Kasumi-1 (cell line): ENCODE measurements around the gene NCOR1.
"Not testable (repeated sequence)": the region's sequence is repeated elsewhere in the genome, so short reads cannot be mapped to it uniquely, and the experiment has no call there.

Experiments
- DNase-seq, 2 experiments: peaks; one replicate each; lab custom pipeline; 2025; lab: John Stamatoyannopoulos, UW

Gene NCOR1

GRCh38 chr17:16214190-16215001, 938 bp downstream of the NCOR1 start:
- DNase-seq = no peak

- no peak for DNase-seq
Measured at GRCh38 chr17:16212793-16213192, 2.5 kb downstream of the NCOR1 start.

- DNase-seq = no peak
Measured at GRCh38 chr17:16211590-16211989, 3.7 kb downstream of the NCOR1 start.

GRCh38 chr17:16204763-16205162, 10.6 kb downstream of the NCOR1 start:
- DNase-seq = not testable (repeated sequence)

DNA sequence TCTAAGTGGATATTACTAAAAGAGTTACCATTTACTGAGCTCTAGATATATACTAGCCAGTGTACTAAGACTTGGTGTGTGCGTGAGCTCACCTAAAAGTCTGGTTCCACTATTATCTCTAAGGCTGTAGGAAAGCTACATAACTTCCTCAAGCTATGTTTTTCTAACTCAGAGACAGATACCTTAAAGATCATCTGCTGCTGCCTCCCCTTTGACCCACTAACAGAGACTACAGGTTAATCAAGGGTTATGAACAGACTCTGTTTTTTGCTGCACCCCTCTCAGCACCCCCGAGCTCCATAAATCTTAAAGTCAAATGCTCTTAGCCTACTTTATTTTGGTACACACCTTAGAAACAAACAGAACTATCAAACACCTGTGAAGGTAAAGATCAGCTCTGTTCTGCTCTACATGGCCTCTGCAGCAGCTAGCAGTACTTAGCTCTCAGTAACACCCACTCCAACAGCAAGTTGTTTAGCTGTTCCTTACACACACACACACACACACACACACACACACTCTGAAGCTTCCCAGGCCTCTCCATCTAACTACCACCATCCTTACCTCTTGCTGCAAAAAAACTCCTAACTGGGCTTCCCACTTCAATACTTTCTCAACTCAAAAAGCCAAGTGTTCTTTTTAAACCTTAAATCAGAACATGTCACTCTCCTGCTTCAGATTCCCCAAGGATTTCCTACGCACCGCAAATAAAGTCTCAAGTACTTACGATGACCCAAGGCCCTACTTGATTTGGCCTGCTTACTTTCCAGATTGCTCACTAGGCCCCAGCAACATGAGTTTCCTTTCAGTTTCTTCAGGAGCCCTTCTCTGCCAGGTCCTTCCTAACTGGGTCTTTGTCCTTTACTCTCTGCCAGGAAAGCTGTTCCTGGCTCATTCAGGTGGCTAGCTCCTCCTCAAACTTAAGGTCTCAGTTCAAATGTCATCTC, 12.5 kb downstream of the NCOR1 start:
- not testable (repeated sequence) for DNase-seq

DNA sequence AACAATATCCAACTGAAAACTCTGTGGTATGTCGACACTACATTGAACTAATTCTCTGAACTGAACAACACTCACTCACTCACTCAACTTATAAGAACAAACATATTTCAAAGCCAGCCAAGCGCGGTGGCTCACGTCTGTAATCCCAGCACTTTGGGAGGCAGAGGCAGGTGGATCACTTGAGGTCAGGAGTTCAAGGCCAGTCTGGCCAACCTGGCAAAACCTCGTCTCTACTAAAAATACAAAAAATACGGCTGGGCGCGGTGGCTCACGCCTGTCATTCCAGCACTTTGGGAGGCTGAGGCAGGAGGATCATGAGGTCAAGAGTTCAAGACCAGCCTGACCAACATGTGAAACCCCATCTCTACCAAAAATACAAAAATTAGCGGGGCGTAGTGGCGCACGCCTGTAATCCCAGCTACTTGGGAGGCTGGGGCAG, 13.6 kb downstream of the NCOR1 start:
- DNase-seq = not testable (repeated sequence)

DNA sequence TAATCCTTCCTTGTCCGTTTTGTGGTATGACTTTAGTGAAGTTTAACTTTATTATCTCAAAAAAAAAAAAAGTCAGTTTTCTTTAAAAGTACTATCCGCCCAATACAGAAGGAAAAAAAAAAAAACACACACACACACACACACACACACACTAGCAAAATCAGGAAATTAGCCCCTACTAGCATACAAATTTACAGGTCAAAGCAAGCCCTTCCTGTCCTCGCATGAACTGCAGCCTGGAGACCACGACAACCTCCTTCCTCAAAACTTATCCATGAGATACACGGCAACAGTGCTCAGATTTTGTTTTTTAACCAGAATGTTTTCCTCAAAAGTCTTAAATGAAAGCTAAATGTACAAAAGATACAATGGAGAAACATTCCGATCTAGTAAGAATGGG, 16.2 kb downstream of the NCOR1 start:
- peak; percentile 8 to 19 for DNase-seq

- DNase-seq = no peak
Measured at GRCh38 chr17:16197276-16197675, 18.1 kb downstream of the NCOR1 start.

DNA sequence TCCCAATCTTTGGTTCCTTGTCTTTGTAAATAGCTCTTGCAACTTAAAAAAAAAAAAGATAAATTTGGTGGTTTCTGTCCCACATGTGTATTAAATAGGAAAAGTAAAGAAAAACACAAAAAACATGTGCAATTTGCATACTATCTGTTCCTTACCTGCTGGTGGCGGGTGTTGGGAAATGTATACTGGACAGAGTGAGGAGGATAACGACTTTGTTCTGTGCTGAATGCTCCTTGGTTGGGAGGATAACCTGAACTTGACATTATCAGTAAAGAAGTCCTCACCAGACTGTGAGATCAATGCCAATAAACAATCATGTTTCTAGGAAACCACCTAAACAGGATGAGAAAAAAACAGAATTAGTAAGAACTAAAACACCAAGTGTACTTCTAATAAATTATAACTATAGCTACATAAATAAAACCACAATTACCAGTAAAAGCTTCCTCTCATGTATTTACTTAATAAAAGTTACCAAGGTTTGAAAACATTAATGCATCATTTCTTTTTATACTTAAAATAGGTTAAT, 21.0 kb downstream of the NCOR1 start:
- DNase-seq = not testable (repeated sequence)

GRCh38 chr17:16191604-16192003, 23.7 kb downstream of the NCOR1 start:
- DNase-seq = no peak

GRCh38 chr17:16190703-16191360, 24.5 kb downstream of the NCOR1 start:
- DNase-seq = no peak

GRCh38 chr17:16189791-16190348, 25.5 kb downstream of the NCOR1 start:
- DNase-seq = no peak

DNA sequence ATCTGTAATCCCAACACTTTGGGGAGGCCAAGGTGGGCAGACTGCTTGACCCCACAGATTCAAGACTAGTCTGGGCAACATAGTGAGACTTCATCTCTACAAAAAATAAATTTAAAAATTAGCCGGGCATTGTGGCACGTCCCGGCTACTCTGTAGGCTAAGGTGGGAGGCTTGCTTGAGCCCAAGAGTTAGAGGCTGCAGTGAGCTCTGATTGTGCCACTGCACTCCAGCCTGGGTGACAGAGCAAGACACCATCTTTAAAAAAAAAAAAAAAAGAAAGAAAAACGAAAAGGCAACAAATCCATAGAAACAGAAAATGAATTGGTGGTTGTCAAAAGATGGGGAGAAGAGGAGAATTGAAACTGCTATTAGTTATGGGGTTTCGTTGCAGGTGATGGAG, 27.7 kb downstream of the NCOR1 start:
- no peak for DNase-seq

GRCh38 chr17:16181581-16181980, 33.8 kb downstream of the NCOR1 start:
- no peak for DNase-seq

DNA sequence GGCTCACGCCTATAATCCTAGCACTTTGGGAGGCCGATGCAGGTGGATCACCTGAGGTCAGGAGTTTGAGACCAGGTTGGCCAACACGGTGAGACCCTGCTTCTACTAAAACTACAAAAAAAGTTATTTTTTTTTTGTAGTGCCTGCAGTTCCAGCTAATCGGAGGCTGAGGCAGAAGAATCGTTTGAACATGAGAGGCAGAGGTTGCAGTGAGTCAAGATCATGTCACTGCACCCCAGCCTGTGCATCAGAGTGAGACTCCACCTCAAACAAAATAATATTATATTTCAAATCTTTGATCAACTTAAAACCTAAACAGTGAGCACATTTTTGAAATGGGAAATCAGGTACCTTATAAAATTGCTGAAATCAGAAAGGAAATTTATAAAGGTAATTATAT, 36.5 kb downstream of the NCOR1 start:
- no peak for DNase-seq

DNA sequence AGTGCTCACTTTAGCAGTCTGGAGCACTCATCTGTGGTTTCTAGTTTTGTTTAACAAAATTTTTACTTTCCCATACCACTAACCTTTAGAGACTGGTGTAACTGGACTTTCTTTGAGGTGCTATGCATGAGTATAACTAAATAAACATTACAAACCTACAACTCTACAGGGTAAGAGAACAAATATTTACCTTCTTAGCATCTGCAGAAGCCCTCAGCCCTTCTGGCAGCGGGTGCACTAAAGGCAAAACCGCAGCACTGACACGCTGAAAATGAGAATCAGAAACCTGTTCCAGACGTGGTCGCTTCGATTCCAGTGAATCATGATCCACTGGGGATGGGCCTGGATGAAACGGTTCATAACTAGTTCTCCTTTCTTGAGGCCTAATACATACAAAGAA, 43.7 kb downstream of the NCOR1 start:
- no peak for DNase-seq

DNA sequence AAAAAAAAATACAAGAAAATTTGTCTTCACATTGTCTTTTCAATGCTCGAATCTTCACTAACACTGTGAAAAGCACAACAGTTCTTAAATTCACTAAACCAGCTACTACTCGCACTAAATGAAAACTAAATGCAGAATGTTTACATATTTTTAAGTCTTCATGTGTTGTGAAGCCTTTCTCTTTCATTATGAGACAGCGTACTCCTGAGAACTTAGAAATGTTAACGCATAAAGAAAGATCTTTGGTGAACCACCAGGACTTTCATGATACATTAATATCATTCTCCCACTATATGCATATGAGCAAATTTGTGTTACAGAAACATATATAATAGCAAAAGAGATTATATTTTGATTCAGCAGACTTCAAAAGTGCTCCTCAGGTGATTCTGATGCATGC, 48.6 kb downstream of the NCOR1 start:
- not testable (repeated sequence) for DNase-seq

GRCh38 chr17:16158714-16159113, 56.6 kb downstream of the NCOR1 start:
- DNase-seq = no peak

- DNase-seq = no peak
Measured at GRCh38 chr17:16155536-16155935, 59.8 kb downstream of the NCOR1 start.

DNA sequence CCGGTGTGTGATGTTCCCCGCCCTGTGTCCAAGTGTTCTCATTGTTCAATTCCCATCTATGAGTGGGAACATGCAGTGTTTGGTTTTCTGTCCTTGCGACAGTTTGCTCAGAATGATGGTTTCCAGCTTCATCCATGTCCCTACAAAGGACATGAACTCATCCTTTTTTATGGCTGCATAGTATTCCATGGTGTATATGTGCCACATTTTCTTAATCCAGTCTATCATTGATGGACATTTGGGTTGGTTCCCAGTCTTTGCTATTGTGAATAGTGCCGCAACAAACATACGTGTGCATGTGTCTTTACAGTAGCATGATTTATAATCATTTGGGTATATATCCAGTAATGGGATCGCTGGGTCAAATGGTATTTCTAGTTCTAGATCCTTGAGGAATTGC, 63.0 kb downstream of the NCOR1 start:
- DNase-seq = not testable (repeated sequence)

DNA sequence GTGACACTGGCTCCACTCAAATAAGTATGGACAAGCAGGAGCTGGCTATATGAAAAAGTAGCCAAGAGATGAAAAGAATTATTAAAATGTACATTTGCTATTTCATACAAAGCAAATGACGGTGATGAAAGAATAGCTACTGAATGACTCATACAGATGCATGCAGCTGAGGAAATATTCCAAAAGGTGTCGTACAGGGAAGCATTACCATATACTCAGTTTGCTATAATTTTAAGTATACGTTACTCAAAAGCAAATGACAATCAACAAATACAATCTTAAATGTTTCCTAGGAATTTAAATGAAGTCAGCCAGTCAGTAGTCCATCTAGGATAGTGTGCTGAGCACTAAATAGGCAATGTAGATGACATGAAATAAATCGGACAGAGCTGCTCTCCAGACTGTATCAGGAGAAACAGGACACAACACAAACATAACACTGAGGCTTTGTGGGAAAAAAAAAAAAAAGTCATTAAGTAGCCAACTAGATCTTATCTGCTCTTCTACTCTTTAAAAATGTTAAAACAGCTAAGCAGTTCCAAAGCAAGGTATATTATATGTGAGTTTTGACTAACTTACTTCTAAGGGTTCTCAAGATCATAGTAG, 65.0 kb downstream of the NCOR1 start:
- no peak for DNase-seq
